GM12801 (cell line): ENCODE measurements around the gene M1AP.

Experiments used
- CTCF ChIP-seq: IDR thresholded peaks from one replicate; pipeline ENCODE4 v1.5.1; 2011; ENCODE audit warnings: control low read depth; ENCODE audit not compliant: insufficient read length; ENCODE audit errors: extremely low read depth

M1AP gene

GRCh38 chr2:74581463-74581862 is 66.7 kb downstream of the M1AP start:
- no peak for TF ChIP-seq CTCF

DNA sequence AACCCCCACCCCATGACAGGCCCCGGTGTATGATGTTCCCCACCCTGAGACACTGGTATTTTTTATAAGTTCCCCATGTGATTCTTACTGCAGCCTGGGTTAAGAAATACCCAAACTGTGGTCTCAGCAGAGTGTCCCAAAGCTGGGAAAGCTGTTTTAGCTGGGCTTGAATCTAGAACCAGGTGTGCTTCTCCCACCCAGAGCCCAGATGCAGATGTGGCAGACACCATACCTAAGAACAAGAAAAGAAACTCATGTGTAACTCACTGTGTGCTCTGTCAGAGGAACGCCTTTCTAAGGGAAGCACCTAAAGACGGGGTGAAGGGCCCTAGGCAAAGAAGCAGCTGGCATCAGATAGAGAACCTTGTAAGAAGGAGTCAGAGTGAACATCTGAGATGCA is 69.7 kb downstream of the M1AP start:
- TF ChIP-seq CTCF, result no peak

GRCh38 chr2:74577448-74577847 is 70.7 kb downstream of the M1AP start:
- no peak for TF ChIP-seq CTCF

- no peak for TF ChIP-seq CTCF
Observed at GRCh38 chr2:74576863-74577229, 71.3 kb downstream of the M1AP start.

DNA sequence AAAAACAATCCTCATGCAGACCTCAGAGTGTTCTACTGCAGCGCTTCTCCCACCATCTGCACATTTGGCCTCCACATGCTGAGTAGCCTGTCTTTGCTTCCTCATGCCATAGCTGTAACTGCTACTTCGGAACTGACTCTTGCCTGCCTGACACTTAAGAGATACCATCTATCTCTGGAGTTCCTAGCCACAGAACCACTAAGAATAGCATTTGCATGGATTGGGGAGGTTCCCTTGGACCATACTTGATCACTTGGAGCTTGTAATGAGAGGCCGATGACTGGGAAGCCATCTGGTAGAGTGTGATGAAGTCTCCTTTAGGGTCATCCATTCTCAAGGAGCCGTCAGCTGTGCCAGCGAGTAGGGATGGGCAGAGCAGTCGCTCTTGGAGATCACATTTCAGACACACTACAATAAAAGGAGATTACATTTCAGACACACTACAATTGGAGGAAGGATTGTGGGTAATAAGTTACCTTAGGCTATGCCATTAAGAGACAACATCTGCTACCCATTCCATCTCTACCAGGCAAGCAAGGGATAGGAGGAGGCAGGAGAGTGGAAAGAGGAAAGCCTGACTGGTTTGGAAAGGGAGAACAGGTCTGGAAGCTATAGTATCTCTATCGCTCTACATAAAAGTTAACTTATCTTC is 71.8 kb downstream of the M1AP start:
- no peak for TF ChIP-seq CTCF

DNA sequence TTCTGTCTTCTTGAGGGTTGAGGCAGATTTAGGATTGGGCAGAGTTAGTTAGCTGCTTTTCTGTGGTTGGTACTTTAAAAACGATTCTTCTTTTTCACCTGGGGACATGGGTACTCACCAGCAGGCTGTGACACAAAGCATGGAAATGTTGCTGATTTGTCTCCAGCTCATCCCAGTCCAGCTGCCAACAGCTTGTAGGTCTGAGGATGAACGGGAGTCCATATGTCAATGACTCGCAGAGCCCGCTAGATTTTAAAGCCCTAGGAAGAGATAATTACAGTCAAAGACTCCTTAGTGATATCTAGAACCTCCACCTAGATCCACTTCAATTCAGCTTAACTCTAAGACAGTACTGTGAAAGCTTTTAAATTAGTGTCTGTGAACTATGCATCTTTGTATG is 72.8 kb downstream of the M1AP start:
- no peak for TF ChIP-seq CTCF

- no peak for TF ChIP-seq CTCF
Observed at GRCh38 chr2:74573747-74574562, 74.2 kb downstream of the M1AP start.
